GM18907 (cell line): ENCODE measurements around the gene C1orf198.

Experiments
- ATAC-seq: cut with Tn5 transposase; IDR thresholded peaks from one replicate; pipeline ENCODE4 v1.9.1; 2021; ENCODE audit warnings: mild to moderate bottlenecking, moderate library complexity; ENCODE audit not compliant: unreplicated experiment

Gene C1orf198

GRCh38 chr1:230836793-230837192 lies 31.5 kb downstream of the C1orf198 start:
- ATAC-seq, result no peak

GRCh38 chr1:230836347-230836746 lies 32.0 kb downstream of the C1orf198 start:
- ATAC-seq, result no peak

- ATAC-seq, result no peak
Measured at GRCh38 chr1:230834292-230834691, 34.0 kb downstream of the C1orf198 start.

- ATAC-seq, result no peak
Measured at GRCh38 chr1:230833511-230833910, 34.8 kb downstream of the C1orf198 start.

GRCh38 chr1:230832476-230832875 lies 35.8 kb downstream of the C1orf198 start:
- ATAC-seq, result no peak

- no peak for ATAC-seq
Measured at GRCh38 chr1:230831771-230832170, 36.5 kb downstream of the C1orf198 start.

- ATAC-seq, result no peak
Measured at GRCh38 chr1:230828421-230828820, 39.9 kb downstream of the C1orf198 start.

- ATAC-seq, result no peak
Measured at GRCh38 chr1:230827801-230828200, 40.5 kb downstream of the C1orf198 start.

GRCh38 chr1:230827081-230827681 lies 41.1 kb downstream of the C1orf198 start:
- ATAC-seq, result no peak

- no peak for ATAC-seq
Measured at GRCh38 chr1:230826166-230826875, 42.0 kb downstream of the C1orf198 start.

GRCh38 chr1:230825761-230826160 lies 42.6 kb downstream of the C1orf198 start:
- ATAC-seq, result no peak

GRCh38 chr1:230824919-230825721 lies 43.2 kb downstream of the C1orf198 start:
- no peak for ATAC-seq

- no peak for ATAC-seq
Measured at GRCh38 chr1:230824551-230824918, 43.8 kb downstream of the C1orf198 start.

- no peak for ATAC-seq
Measured at GRCh38 chr1:230823931-230824381, 44.4 kb downstream of the C1orf198 start.

GRCh38 chr1:230823426-230823825 lies 44.9 kb downstream of the C1orf198 start:
- no peak for ATAC-seq

- ATAC-seq, result no peak
Measured at GRCh38 chr1:230822092-230822581, 46.2 kb downstream of the C1orf198 start.

GRCh38 chr1:230821346-230821745 lies 47.0 kb downstream of the C1orf198 start:
- no peak for ATAC-seq

- ATAC-seq, result no peak
Measured at GRCh38 chr1:230820568-230820967, 47.8 kb downstream of the C1orf198 start.

- ATAC-seq, result no peak
Measured at GRCh38 chr1:230819976-230820375, 48.3 kb downstream of the C1orf198 start.

- no peak for ATAC-seq
Measured at GRCh38 chr1:230818901-230819300, 49.4 kb downstream of the C1orf198 start.

- ATAC-seq, result no peak
Measured at GRCh38 chr1:230818367-230818766, 50.0 kb downstream of the C1orf198 start.

- ATAC-seq, result no peak
Measured at GRCh38 chr1:230816018-230816417, 52.3 kb downstream of the C1orf198 start.
